Measurements from ENCODE around the gene CYCS. TPM values are rescaled to one million over a fixed set of nuclear protein-coding genes. Genes with fewer than 3 reads are reported as not detected.

The CYCS gene
- total RNA-seq, 1 donor from 2014 or later, result 65.2 TPM

GRCh38 chr7:25109276-25109675 lies 15.8 kb downstream of the CYCS start:
- no peaks in the 10 kb centered on the region for H3K36me3 Mint-ChIP-seq (ENCODE audit: unreplicated experiment)
- no peak for TF ChIP-seq CTCF (IDR thresholded peaks at IDR 0.05)
- H3K9me3 Mint-ChIP-seq (ENCODE audit: unreplicated experiment), result no peaks in the 10 kb centered on the region
- no peak for DNase-seq (ENCODE audit: extremely low spot score, unreplicated experiment)
- H3K27ac Mint-ChIP-seq (ENCODE audit: unreplicated experiment), result no peak overlapping the region
- H3K4me3 Mint-ChIP-seq (ENCODE audit: unreplicated experiment), result no peak overlapping the region
- H3K27me3 Mint-ChIP-seq (ENCODE audit: unreplicated experiment), result peaks cover 9% of the 10 kb centered on the region
- peaks cover 1% of the 10 kb centered on the region for H3K4me1 Mint-ChIP-seq (ENCODE audit: unreplicated experiment)

- no peak overlapping the region for H3K27ac Mint-ChIP-seq (ENCODE audit: unreplicated experiment)
- peaks cover 1% of the 10 kb centered on the region for H3K4me1 Mint-ChIP-seq (ENCODE audit: unreplicated experiment)
- no peak for DNase-seq (ENCODE audit: extremely low spot score, unreplicated experiment)
Measured at GRCh38 chr7:25105911-25106310, 19.1 kb downstream of the CYCS start.

GRCh38 chr7:25103773-25104172 lies 21.3 kb downstream of the CYCS start:
- H3K4me3 Mint-ChIP-seq (ENCODE audit: unreplicated experiment), result no peak overlapping the region
- peaks cover 12% of the 10 kb centered on the region for H3K27me3 Mint-ChIP-seq (ENCODE audit: unreplicated experiment)
- H3K27ac Mint-ChIP-seq (ENCODE audit: unreplicated experiment), result no peak overlapping the region
- H3K4me1 Mint-ChIP-seq (ENCODE audit: unreplicated experiment), result no peaks in the 10 kb centered on the region
- H3K36me3 Mint-ChIP-seq (ENCODE audit: unreplicated experiment), result no peaks in the 10 kb centered on the region
- no peaks in the 10 kb centered on the region for H3K9me3 Mint-ChIP-seq (ENCODE audit: unreplicated experiment)
- no peak for TF ChIP-seq CTCF (IDR thresholded peaks at IDR 0.05)
- DNase-seq (ENCODE audit: extremely low spot score, unreplicated experiment), result no peak

More at GRCh38 chr7:25105911-25106310, 19.1 kb downstream of the CYCS start:
- Mint-ChIP-seq H3K27me3 (ENCODE audit: unreplicated experiment) (peaks cover 9% of the 10 kb centered on the region), H3K4me3 (ENCODE audit: unreplicated experiment) (no peak overlapping the region), H3K9me3 (ENCODE audit: unreplicated experiment) (no peaks in the 10 kb centered on the region), H3K36me3 (ENCODE audit: unreplicated experiment) (no peaks in the 10 kb centered on the region)
- TF ChIP-seq CTCF (IDR thresholded peaks at IDR 0.05), result no peak

GRCh38 chr7:25101817-25102216 lies 23.2 kb downstream of the CYCS start:
- no peaks in the 10 kb centered on the region for H3K9me3 Mint-ChIP-seq (ENCODE audit: unreplicated experiment)
- no peak for TF ChIP-seq CTCF (IDR thresholded peaks at IDR 0.05)
- H3K4me3 Mint-ChIP-seq (ENCODE audit: unreplicated experiment), result no peak overlapping the region
- DNase-seq (ENCODE audit: extremely low spot score, unreplicated experiment), result no peak
- no peaks in the 10 kb centered on the region for H3K4me1 Mint-ChIP-seq (ENCODE audit: unreplicated experiment)
- no peak overlapping the region for H3K27ac Mint-ChIP-seq (ENCODE audit: unreplicated experiment)
- H3K27me3 Mint-ChIP-seq (ENCODE audit: unreplicated experiment), result peaks cover 12% of the 10 kb centered on the region
- no peaks in the 10 kb centered on the region for H3K36me3 Mint-ChIP-seq (ENCODE audit: unreplicated experiment)

GRCh38 chr7:25098096-25099046 lies 26.7 kb downstream of the CYCS start:
- H3K4me3 Mint-ChIP-seq (ENCODE audit: unreplicated experiment), result no peak overlapping the region
- DNase-seq (ENCODE audit: extremely low spot score, unreplicated experiment), result no peak
- TF ChIP-seq CTCF (IDR thresholded peaks at IDR 0.05), result peak; percentile 88
- no peaks in the 10 kb centered on the region for H3K9me3 Mint-ChIP-seq (ENCODE audit: unreplicated experiment)
- peaks cover 1% of the 10 kb centered on the region for H3K4me1 Mint-ChIP-seq (ENCODE audit: unreplicated experiment)
- no peak overlapping the region for H3K27ac Mint-ChIP-seq (ENCODE audit: unreplicated experiment)
- H3K27me3 Mint-ChIP-seq (ENCODE audit: unreplicated experiment), result peaks cover 16% of the 10 kb centered on the region
- no peaks in the 10 kb centered on the region for H3K36me3 Mint-ChIP-seq (ENCODE audit: unreplicated experiment)
